ENCODE results near the gene RAI1.

DNA sequence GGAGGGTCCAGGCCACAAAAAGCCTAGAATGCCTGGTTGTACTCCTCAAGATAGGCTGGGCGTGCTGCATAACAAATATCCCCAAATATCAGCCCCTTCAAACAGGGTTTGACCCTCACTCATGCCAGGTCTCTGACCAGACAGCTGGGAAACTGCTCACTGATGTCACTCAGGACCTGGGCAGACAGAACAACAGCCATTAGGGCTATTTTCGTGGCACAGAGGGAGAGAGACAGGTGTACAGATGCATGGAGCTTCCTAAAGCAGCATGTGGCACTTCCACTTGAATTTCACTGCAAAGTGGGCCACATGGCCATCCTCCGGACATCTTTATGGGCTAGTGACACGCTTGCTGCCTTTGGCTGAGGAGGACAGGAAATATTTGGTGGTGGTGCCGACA, 82.5 kb downstream of the RAI1 start:
- TF ChIP-seq, protein P1, sequence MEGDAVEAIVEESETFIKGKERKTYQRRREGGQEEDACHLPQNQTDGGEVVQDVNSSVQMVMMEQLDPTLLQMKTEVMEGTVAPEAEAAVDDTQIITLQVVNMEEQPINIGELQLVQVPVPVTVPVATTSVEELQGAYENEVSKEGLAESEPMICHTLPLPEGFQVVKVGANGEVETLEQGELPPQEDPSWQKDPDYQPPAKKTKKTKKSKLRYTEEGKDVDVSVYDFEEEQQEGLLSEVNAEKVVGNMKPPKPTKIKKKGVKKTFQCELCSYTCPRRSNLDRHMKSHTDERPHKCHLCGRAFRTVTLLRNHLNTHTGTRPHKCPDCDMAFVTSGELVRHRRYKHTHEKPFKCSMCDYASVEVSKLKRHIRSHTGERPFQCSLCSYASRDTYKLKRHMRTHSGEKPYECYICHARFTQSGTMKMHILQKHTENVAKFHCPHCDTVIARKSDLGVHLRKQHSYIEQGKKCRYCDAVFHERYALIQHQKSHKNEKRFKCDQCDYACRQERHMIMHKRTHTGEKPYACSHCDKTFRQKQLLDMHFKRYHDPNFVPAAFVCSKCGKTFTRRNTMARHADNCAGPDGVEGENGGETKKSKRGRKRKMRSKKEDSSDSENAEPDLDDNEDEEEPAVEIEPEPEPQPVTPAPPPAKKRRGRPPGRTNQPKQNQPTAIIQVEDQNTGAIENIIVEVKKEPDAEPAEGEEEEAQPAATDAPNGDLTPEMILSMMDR (IDR thresholded peaks at IDR 0.05), result no peak
- no peak for TF ChIP-seq EP300 (IDR thresholded peaks at IDR 0.05)
- no peak for TF ChIP-seq POLR2A (IDR thresholded peaks at IDR 0.05)

All from ovary (tissue), 3 donors.